ENCODE results near the gene MACIR. TPM values are rescaled to one million over a fixed set of nuclear protein-coding genes. Genes with fewer than 3 reads are reported as not detected.
A peak's percentile ranks its signal among the peaks of the same experiment; 100 is the strongest.

MACIR gene
- total RNA-seq (1 to 10 TPM; 3.8 to 6.2 TPM), polyA plus RNA-seq (1 to 10 TPM; 3.2 to 5.9 TPM)
- long read RNA-seq, donor 1, partial matches to known transcripts: 0 of 6 reads
- long read RNA-seq, donor 1, other reads (novel, unspliced or antisense): 3 of 6 reads
- long read RNA-seq, donor 2, partial matches to known transcripts: 1 of 7 reads
- long read RNA-seq, donor 2, other reads (novel, unspliced or antisense): 2 of 7 reads

- DNase-seq (peak; percentile 99), ATAC-seq (ENCODE audit: low FRiP score) (peak; percentile 98)
- H3K27ac ChIP-seq (ENCODE audit: low read depth in 1 of 2, low read length in 2 of 2): peak within 1 kb of the TSS in 1 of 2 donors; percentile 60
- 0 to 1% methylated on average over 23 to 45 of the region's 45 CpGs for WGBS, 2 donors
- H3K9me3 ChIP-seq (ENCODE audit: control insufficient read depth, low read length): no peaks in the 10 kb centered on the region
- no peaks in the 10 kb centered on the region for H3K27me3 ChIP-seq (ENCODE audit: control insufficient read depth in 1 of 2, insufficient read depth in 2 of 2, low read length in 1 of 2)
- H3K36me3 ChIP-seq (ENCODE audit: control insufficient read depth in 1 of 2, insufficient read depth in 2 of 2, low read length in 1 of 2): no peaks in the 10 kb centered on the region
- intact Hi-C loops (cut with DNase I): loop anchor here in 1 of 2 donors (5.0 kb wide), 1 partner anchor 194 kb away; no protein-coding TSS in a partner anchor
- peak within 1 kb of the TSS; percentile 68 to 80 for H3K4me3 ChIP-seq (ENCODE audit: low read length in 2 of 2)
- H3K4me1 ChIP-seq (ENCODE audit: control insufficient read depth in 1 of 2, insufficient read depth in 2 of 2, low read length in 2 of 2): no peaks in the 10 kb centered on the region
These were observed at the start of gene MACIR for GRCh38 chr5:103258368-103258956. Gene MACIR, plus strand, starts transcription at chr5:103258763. Its CDS starts 17,157 bp downstream, at chr5:103275920.

GRCh38 chr5:103209065-103209464 lies 49.5 kb upstream of the MACIR start:
- DNase-seq: no peak
- H3K36me3 ChIP-seq (ENCODE audit: control insufficient read depth in 1 of 2, insufficient read depth in 2 of 2, low read length in 1 of 2): peaks cover 0 to 3% of the 10 kb centered on the region in 2 donors
- ATAC-seq (ENCODE audit: low FRiP score): no peak
- no peak overlapping the region for H3K4me3 ChIP-seq (ENCODE audit: low read length in 2 of 2)
- H3K27ac ChIP-seq (ENCODE audit: low read depth in 1 of 2, low read length in 2 of 2): no peak overlapping the region
- H3K27me3 ChIP-seq (ENCODE audit: control insufficient read depth in 1 of 2, insufficient read depth in 2 of 2, low read length in 1 of 2): no peaks in the 10 kb centered on the region
- H3K4me1 ChIP-seq (ENCODE audit: control insufficient read depth in 1 of 2, insufficient read depth in 2 of 2, low read length in 2 of 2): no peaks in the 10 kb centered on the region
- no peaks in the 10 kb centered on the region for H3K9me3 ChIP-seq (ENCODE audit: control insufficient read depth, low read length)
- intact Hi-C loops (cut with DNase I): no loop called here

- Histone ChIP-seq H3K9me3 (ENCODE audit: control insufficient read depth, low read length) (no peaks in the 10 kb centered on the region), H3K27me3 (ENCODE audit: control insufficient read depth in 1 of 2, insufficient read depth in 2 of 2, low read length in 1 of 2) (no peaks in the 10 kb centered on the region), H3K4me1 (ENCODE audit: control insufficient read depth in 1 of 2, insufficient read depth in 2 of 2, low read length in 2 of 2) (no peaks in the 10 kb centered on the region), H3K27ac (ENCODE audit: low read depth in 1 of 2, low read length in 2 of 2) (no peak overlapping the region), H3K4me3 (ENCODE audit: low read length in 2 of 2) (no peak overlapping the region), H3K36me3 (ENCODE audit: control insufficient read depth in 1 of 2, insufficient read depth in 2 of 2, low read length in 1 of 2) (peaks cover 0 to 3% of the 10 kb centered on the region in 2 donors)
- intact Hi-C loops (cut with DNase I): no loop called here
- DNase-seq (no peak), ATAC-seq (ENCODE audit: low FRiP score) (no peak)
- WGBS, 2 donors: 93 to 98% methylated on average over 2 of the region's 2 CpGs
These were observed 47.6 kb upstream of the MACIR start for GRCh38 chr5:103210952-103211351.

- no peaks in the 10 kb centered on the region for H3K4me1 ChIP-seq (ENCODE audit: control insufficient read depth in 1 of 2, insufficient read depth in 2 of 2, low read length in 2 of 2)
- intact Hi-C loops (cut with DNase I): no loop called here
- no peaks in the 10 kb centered on the region for H3K36me3 ChIP-seq (ENCODE audit: control insufficient read depth in 1 of 2, insufficient read depth in 2 of 2, low read length in 1 of 2)
- H3K27me3 ChIP-seq (ENCODE audit: control insufficient read depth in 1 of 2, insufficient read depth in 2 of 2, low read length in 1 of 2): no peaks in the 10 kb centered on the region
- WGBS, 2 donors: 78 to 83% methylated on average over 2 of the region's 2 CpGs
- peaks cover 1% of the 10 kb centered on the region for H3K9me3 ChIP-seq (ENCODE audit: control insufficient read depth, low read length)
- no peak for DNase-seq
- H3K4me3 ChIP-seq (ENCODE audit: low read length in 2 of 2): no peak overlapping the region
- no peak for ATAC-seq (ENCODE audit: low FRiP score)
- no peak overlapping the region for H3K27ac ChIP-seq (ENCODE audit: low read depth in 1 of 2, low read length in 2 of 2)
These were observed 46.7 kb upstream of the MACIR start for GRCh38 chr5:103211576-103212561.

- Histone ChIP-seq H3K9me3 (ENCODE audit: control insufficient read depth, low read length) (peaks cover 1% of the 10 kb centered on the region), H3K36me3 (ENCODE audit: control insufficient read depth in 1 of 2, insufficient read depth in 2 of 2, low read length in 1 of 2) (no peaks in the 10 kb centered on the region), H3K27ac (ENCODE audit: low read depth in 1 of 2, low read length in 2 of 2) (no peak overlapping the region), H3K4me3 (ENCODE audit: low read length in 2 of 2) (no peak overlapping the region), H3K4me1 (ENCODE audit: control insufficient read depth in 1 of 2, insufficient read depth in 2 of 2, low read length in 2 of 2) (no peaks in the 10 kb centered on the region), H3K27me3 (ENCODE audit: control insufficient read depth in 1 of 2, insufficient read depth in 2 of 2, low read length in 1 of 2) (no peaks in the 10 kb centered on the region)
- 34 to 41% methylated on average over 2 of the region's 2 CpGs for WGBS, 2 donors
- no peak for ATAC-seq (ENCODE audit: low FRiP score)
- intact Hi-C loops (cut with DNase I): no loop called here
- no peak for DNase-seq
These were observed 42.4 kb upstream of the MACIR start for GRCh38 chr5:103216137-103216536.

- DNase-seq (no peak), ATAC-seq (ENCODE audit: low FRiP score) (no peak)
- 58 to 68% methylated on average over 2 of the region's 2 CpGs for WGBS, 2 donors
- Histone ChIP-seq H3K27ac (ENCODE audit: low read depth in 1 of 2, low read length in 2 of 2) (no peak overlapping the region), H3K27me3 (ENCODE audit: control insufficient read depth in 1 of 2, insufficient read depth in 2 of 2, low read length in 1 of 2) (no peaks in the 10 kb centered on the region), H3K4me1 (ENCODE audit: control insufficient read depth in 1 of 2, insufficient read depth in 2 of 2, low read length in 2 of 2) (no peaks in the 10 kb centered on the region), H3K36me3 (ENCODE audit: control insufficient read depth in 1 of 2, insufficient read depth in 2 of 2, low read length in 1 of 2) (no peaks in the 10 kb centered on the region), H3K4me3 (ENCODE audit: low read length in 2 of 2) (no peak overlapping the region), H3K9me3 (ENCODE audit: control insufficient read depth, low read length) (peaks cover 1% of the 10 kb centered on the region)
- intact Hi-C loops (cut with DNase I): no loop called here
These were observed 41.9 kb upstream of the MACIR start for GRCh38 chr5:103216697-103217096.

- Histone ChIP-seq H3K36me3 (ENCODE audit: control insufficient read depth in 1 of 2, insufficient read depth in 2 of 2, low read length in 1 of 2) (no peaks in the 10 kb centered on the region), H3K27ac (ENCODE audit: low read depth in 1 of 2, low read length in 2 of 2) (no peak overlapping the region), H3K4me1 (ENCODE audit: control insufficient read depth in 1 of 2, insufficient read depth in 2 of 2, low read length in 2 of 2) (no peaks in the 10 kb centered on the region), H3K9me3 (ENCODE audit: control insufficient read depth, low read length) (peaks cover 1% of the 10 kb centered on the region), H3K27me3 (ENCODE audit: control insufficient read depth in 1 of 2, insufficient read depth in 2 of 2, low read length in 1 of 2) (no peaks in the 10 kb centered on the region), H3K4me3 (ENCODE audit: low read length in 2 of 2) (no peak overlapping the region)
- ATAC-seq (ENCODE audit: low FRiP score) (no peak), DNase-seq (no peak)
- intact Hi-C loops (cut with DNase I): no loop called here
These were observed 41.5 kb upstream of the MACIR start for GRCh38 chr5:103217101-103217500.

GRCh38 chr5:103218164-103218563 lies 40.4 kb upstream of the MACIR start:
- Histone ChIP-seq H3K4me3 (ENCODE audit: low read length in 2 of 2) (no peak overlapping the region), H3K27ac (ENCODE audit: low read depth in 1 of 2, low read length in 2 of 2) (no peak overlapping the region), H3K4me1 (ENCODE audit: control insufficient read depth in 1 of 2, insufficient read depth in 2 of 2, low read length in 2 of 2) (no peaks in the 10 kb centered on the region), H3K36me3 (ENCODE audit: control insufficient read depth in 1 of 2, insufficient read depth in 2 of 2, low read length in 1 of 2) (no peaks in the 10 kb centered on the region), H3K27me3 (ENCODE audit: control insufficient read depth in 1 of 2, insufficient read depth in 2 of 2, low read length in 1 of 2) (no peaks in the 10 kb centered on the region), H3K9me3 (ENCODE audit: control insufficient read depth, low read length) (peaks cover 1% of the 10 kb centered on the region)
- DNase-seq: no peak
- intact Hi-C loops (cut with DNase I): no loop called here
- 29% methylated on average over 5 of the region's 5 CpGs for WGBS, 2 donors
- ATAC-seq (ENCODE audit: low FRiP score): no peak
